KBM-7 (cell line): Measurements from ENCODE around the gene SLC2A9.

ENCODE experiments used
- DNase-seq: peaks from one replicate; pipeline ENCODE4 v3.0.0-alpha.2; 2015
- in situ Hi-C: fragments of 300-500 bp; cut with MboI; formaldehyde crosslinking; loops from 2 replicates; pipeline ENCODE4 v1.14.3; 2020; ENCODE audit warnings: low sequenced_read_pairs, low pct_unique_long_range_greater_than_20kb, mixed read lengths

The SLC2A9 gene

DNA sequence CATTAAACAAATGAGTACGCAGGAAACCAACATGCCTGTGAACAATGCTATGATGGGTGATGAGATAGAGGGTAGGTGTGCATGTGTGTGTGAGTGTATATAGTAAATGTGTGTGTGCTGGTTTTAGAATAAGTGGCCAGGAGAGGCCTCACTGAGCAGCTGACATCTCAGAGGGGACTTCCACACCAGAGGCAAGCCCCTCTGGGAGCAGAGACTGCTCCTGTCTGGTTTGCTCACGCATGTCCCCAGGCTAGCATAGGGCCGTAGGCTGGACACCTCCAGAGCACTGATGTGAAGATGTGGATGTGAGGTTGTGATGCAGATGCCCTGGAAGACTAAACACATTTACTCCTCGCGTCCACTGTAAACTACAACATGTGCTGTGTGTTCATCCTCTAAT, 135.3 kb downstream of the SLC2A9 start:
- in situ Hi-C loops: no loop called here

DNA sequence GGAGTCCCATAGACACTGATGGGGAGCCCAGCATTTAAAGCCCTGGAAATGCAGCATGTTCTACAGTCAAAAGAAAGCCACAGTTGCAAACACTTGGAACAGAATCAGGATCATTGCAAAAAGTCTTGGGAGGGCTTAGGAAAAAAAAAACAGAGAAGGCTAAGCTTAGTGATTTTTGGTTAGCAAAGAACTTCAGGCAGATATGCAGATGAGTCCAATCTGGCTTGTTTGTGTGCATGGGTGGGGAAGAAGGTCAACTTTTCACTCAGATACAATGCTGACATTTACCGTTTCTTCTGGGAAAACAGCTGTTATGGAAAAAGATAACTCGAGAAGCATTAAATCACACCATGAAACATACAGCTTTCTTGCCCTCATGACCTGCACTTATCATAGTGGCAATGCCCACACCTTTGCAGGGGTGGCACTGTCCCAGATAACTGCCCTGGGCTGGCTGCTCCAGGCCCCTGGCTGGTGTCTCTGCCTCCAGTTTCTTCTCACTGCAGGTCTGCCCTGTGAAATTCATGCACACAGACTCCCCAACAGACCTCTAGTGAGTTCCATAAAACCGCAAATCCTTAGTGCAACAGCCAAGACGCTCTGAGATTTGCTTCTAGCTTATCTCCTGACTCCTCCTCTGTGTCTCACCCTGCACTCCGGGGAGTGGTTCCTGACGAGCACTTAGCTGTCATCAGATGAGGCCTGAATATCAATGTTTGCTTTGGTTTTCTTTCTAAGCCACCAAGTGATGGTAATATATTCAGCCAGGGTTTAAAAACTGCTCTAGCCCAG, 140.7 kb downstream of the SLC2A9 start:
- in situ Hi-C loops: no loop called here

More for the DNA sequence above, 135.3 kb downstream of the SLC2A9 start:
- no peak for DNase-seq

DNA sequence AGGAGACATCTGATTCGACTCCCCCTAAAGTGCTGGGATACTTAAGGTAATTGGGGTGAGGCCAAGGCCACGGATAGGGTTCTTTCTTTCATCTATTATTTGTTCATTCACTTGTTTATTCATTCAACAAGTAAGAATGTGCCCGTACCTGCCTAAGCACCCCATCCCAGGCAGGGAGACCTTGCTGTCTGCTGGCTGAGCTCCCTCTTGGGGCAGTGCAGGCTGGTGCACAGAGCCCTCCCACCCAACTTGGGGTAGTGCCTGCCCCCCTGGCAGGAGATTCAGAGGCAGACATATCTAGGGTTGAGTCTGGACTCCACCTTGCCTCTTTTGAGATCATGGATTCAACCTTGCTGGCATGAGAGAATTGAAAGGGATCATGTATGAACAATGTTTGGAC, 144.2 kb downstream of the SLC2A9 start:
- DNase-seq: no peak
- in situ Hi-C loops: no loop called here

More for the DNA sequence above, 140.7 kb downstream of the SLC2A9 start:
- no peak for DNase-seq

DNA sequence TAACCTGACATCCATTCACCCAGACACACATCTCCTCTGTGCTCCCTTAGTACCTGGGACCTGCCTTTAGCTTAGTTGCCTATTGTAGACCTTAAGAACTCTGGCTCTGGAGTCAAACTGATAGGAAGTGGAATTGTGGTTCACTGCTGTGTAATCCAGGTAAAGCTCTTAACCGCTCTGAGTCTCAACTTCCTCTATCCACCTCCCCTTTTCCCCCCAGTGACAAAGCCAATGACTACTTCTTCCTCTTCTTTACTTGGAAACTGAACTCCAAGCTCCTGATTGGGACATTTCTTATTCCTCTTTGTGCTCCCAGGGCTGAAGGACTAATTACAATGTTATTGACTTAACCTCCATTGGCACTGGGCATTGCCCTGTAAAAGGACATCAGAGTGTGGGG, 145.8 kb downstream of the SLC2A9 start:
- DNase-seq: peak; percentile 19
- in situ Hi-C loops: no loop called here

DNA sequence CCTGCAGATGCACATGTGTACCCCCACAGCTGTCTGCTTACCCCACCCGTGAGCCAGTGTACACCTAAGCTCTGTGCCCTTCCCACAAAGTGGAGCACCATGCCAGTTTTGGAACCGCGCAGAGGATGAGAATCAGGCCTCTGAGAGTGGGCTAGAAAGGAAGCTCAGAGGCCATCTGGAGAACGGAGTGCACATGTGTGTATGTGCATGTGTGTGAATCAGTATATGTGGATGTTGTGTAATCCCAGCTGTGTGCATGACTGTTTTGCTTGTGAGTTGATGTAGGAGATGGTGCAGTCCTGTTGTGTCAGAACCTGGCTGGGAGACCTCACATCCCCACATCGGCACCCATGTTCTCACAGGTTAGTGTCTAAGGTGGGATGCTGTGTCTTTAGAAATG, 146.9 kb downstream of the SLC2A9 start:
- in situ Hi-C loops: no loop called here
- DNase-seq: no peak

DNA sequence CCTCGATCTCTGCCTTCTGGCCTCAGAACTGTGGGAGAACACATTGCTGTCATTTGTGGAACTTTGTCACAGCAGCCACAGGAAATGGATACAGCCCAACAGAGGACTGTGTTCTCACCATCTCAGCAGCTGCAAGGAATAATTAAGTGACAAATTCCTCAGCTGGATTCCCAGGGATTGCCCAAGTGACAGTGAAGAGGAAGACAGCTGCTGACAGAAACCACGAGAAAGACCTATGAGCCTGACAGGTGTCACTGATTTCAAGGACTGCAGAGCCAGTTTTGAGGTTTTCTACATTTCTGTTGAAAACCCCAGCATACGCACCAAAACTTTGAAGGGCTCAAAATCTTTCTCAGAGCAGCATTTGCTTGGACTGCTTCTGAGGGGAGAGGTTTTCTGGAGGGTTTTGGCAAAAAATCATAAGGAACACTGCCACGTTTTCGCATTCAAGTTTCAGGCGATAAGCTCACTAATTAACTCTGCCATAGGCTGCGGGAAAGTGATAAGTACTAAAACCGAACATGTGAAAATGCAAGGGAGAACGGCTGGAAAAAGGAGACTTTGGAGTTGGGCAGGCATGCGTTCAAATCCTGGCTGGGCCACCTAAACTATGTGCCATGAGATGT, 151.0 kb downstream of the SLC2A9 start:
- in situ Hi-C loops: no loop called here
- no peak for DNase-seq

DNA sequence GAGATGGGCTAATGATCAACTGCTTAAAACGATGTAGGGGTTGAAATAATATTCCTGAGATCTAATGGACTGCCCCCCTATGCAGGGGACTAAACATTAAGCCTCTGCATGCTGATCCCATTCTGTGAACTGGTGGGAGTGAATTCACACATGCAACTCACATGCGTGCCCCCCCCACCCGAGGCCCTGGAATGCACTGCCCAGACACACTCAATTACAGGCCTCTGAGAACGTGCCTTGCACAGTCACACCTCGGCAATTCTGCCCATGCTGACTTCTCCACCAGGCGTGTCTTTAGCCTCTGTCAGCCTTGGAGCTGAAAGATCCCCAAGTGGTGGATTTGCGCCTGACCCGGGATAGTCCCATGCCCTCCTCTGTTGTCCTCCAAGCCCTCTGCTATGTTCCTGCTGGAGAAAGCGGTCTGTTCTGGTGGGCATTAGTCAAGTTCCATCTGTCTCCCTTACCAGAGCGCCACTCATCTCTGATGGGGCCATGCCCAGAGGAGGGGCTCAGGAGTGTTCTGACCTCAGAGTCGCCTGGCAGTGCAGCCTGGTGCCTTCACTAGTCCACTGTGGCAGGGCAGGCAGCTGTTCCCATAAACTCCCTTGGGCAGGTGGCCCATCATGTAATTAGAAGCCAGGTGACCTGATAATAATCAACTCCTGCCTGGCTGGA, 153.4 kb downstream of the SLC2A9 start:
- in situ Hi-C loops: no loop called here
- DNase-seq: no peak

DNA sequence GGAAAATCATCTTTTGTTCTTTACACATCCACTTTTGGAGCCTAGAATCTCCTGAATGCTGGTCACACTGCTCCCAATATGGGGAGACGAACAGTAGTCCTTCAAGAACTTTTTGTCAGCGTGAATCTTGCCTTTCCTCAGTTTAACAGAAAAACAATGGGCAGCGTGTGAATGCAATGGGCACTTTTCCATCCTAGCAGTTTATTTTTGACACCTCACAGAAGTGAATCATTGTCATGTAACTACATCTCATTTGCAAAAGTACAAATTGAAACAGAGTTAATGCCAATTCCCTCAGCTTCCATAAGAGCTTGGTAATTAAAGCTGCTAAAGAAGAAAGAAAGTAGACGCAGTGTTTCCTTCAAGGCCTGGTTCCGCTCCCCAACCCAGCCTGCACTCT, 154.4 kb downstream of the SLC2A9 start:
- in situ Hi-C loops: no loop called here
- no peak for DNase-seq

DNA sequence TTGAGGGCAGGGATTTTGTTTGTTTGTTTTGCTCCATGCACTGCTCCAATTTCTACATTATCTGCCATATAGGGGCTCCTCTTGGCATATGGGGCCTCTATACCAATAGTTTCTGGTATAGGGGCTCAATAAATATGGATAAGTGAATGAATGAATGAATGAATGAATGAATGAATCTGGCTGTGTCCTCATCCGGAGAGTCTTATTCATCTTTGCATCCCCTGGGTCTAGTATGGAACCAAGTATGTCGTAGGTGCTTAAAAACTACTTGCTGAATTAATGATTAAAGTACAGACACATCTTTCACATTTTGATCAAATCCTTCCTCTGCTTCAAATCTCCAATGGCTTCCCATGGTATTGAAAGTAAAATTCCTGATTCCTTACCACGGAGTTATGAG, 159.7 kb downstream of the SLC2A9 start:
- no peak for DNase-seq
- in situ Hi-C loops: no loop called here

DNA sequence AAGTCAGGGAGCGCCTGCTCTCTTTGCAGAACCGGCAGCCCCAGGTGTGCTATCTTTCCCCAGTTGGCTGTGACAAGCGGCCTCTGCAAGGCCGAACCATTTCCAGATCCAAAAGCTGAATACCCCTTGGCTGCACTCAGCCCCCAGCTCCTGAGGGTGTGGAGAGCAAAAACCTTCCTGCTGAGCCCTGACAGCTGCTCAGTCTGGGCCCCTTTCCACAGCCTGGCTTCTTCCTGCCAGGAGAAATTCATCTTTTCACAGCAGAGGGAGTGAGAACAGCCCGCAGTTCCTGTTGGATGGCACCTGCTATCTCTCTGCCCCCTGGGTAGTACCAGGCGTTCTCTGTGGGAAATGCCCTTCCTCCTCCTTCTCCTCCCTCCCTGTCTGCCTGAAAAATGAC, 161.5 kb downstream of the SLC2A9 start:
- no peak for DNase-seq
- in situ Hi-C loops: no loop called here

DNA sequence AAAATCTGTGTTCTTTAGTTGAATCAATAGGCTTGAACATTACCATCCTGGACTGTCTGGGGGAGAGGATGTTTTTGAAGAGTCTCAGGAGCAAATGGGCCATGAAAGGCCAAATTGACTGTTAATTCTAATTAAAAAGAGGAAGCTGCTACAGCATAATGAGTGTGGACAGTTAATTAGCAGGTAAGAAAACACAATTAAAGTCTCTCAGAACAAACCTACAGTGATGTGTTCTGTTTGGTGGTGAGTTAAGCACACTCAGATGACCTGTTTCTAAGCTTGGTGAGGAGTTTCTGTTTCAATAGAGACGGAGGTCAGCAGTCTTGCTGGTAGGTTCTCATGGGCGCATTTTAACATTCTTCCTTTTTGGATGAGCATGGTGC, 171.8 kb downstream of the SLC2A9 start:
- in situ Hi-C loops: no loop called here
- DNase-seq: no peak

DNA sequence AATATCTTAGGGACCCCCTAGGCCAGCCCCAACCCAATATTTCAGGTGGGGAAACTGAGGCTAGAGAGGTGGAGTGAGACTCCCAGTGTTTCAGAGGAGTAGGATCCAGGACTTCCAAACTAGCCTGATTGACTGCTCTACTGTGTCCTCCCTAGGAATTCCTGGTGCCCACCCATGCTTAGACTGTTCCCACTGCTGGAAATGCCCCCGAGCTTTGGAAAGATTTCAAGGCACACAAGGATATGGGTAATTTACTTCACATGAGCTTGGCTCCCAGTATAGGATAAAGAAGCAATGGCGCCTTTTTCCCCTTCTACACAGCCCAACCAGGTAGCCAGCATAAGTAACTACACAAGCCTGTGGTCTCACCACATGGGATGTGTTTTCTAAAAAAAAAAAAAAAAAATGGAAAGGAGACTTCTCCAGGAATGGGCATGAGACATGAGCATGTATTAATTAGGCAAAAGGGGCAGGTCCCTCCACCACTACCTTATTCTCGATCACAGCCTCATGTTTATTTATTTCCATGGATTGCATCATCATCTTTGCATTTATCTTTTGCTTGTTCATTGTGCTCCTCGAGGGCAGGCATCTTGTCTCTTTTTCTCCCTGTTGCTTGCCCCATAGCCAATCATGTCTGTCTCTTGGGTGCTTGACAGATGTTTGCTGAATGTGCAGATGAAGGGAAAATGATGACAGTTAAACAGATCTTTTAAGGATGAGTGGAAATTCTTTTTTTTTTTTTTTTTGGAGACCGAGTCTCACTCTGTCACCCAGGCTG, 173.1 kb downstream of the SLC2A9 start:
- DNase-seq: no peak
- in situ Hi-C loops: no loop called here

DNA sequence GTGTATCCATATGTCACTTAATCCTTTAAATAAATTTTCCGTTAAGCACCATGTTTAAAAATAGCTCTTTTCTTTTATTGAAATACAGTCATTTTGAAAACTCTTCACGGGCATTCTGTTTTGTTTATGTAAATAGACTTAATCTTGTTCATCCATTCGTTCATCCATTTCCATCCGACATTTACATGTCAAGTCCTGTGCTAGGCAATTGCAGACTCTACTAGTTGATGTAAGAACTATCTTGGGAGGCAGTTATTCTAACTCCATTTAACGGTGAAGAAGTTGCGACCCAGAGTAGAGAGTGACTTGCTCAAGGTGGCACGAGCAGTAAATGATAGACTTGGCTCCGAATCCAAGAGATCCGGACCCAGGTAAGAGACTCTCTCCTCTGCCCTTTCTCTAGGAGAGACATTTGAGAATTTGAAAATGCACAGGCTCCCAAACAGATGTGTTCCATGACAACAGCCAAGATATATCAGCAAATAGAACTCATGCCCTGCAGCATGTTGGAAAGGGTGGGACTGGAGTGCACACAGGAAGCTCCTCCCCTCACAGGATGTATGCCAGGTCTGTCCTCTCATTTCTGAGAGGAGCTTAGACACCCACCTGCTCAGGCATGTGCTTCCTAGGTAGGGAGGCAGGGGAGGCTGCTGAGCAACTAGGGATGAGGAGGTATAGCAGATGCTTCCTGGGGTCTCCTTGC, 175.4 kb downstream of the SLC2A9 start:
- no peak for DNase-seq
- in situ Hi-C loops: no loop called here

DNA sequence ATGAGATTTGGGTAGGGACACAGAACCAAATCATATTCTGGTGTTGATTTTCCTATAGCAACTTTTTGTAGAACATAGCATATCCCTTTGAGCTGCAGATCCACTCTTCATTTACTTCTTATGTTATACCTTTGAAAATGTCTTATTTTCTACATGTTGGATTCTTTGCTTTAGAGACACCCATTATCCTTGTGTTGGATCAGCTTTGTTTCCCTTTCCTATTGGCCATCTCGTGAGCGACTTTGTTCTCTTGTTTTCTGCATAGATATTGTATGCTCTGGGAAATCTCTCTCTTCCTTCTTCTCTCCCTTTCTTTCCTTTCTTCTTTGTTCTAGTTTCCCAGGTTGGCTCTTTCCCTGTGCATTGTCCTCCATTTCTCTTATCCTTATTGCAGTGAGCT, 180.2 kb downstream of the SLC2A9 start:
- no peak for DNase-seq
- in situ Hi-C loops: no loop called here

DNA sequence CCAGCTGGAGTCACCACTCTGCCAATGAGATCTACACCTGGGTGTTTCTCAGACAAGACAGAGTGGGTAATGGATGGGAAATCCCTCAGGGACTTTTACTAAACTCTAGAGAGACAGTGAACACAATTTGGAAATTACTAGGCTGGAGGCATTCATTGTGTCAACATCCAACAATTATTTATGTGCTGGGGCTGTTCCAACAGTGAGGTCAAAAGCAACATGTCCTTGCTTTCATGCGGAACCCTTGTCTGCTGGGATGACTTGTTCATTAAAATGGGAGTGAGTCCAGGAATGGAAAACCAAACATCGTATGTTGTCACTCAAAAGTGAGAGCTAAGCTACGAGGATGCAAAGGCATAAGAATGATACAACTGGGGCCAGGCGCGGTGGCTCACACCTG, 185.9 kb downstream of the SLC2A9 start:
- in situ Hi-C loops: no loop called here
- DNase-seq: no peak

DNA sequence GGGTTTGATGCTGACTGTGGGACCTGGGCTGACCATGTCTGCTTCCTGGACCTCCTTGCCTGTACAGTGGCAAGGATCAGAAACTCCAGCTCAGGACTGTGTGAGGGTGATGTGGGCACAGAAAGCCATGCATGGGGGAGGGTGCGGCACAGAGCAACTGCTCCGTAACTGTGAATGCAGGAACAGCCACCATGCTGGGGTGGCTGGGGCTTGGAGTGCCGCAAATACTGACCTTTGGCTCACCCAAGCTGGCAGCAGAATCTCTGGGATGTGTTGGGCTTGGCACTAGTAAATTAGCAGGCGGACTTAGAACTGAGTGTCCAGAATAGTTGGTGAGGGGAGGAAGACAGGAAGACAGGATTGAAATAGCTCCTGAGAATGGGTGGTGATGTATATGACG, 187.9 kb downstream of the SLC2A9 start:
- in situ Hi-C loops: no loop called here
- no peak for DNase-seq

DNA sequence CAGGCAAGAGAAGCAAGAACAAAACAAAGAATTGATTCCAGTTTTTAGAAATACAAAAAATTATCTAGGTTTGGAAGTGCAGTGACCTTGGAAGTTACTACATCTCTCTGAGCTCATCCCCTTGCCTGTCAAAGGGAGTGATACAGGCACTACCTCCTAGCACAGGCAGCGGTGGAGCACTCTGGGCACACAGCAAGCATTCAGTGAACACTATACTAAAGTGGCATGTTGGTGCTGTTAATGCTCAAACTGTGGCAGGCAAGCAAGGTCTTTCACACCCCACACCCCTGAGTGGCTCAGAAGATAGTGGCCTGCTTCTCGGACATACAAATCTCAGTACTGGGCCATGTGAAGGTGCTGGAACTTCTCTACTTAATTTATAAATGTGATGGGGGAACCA, 188.7 kb downstream of the SLC2A9 start:
- in situ Hi-C loops: no loop called here
- no peak for DNase-seq

DNA sequence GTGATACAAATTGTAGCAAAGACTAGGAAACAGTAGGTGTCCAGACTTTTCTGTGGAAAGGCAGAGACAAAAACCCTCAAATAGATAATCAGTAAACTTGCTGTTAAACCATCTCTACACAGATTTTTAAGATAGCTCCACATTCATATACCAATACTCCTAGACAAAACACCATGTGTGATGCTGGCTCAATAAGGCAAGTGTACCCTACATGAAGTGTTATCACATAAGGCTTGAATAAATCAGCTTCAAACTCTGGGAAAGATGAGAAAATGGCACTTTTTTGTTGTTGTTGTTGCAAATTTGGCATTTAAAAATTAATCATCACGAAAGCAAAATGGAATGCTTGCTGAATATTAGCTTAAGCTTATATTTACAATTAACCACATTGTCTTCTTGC, 194.7 kb downstream of the SLC2A9 start:
- in situ Hi-C loops: no loop called here
- DNase-seq: no peak

DNA sequence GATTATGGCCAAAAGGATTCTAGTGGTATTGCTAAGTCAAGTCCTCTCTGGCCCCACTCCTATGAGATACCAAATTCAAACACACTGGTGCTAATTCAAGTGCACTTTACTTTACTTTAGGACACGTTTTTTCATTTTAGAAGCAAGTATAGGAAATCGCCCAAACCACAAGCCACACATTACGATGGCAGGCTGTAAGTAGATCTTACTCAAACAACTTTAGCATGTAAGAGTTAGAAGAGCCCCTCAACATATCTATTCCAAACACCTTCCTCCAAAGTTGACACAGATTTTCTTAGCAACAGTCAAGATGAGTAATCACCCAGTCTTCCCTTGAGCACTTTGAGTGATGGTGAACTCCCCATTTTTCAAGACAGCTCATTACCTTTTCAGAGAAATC, 196.2 kb downstream of the SLC2A9 start:
- in situ Hi-C loops: no loop called here
- no peak for DNase-seq
